Forelimb muscle (tissue), 1 donor: ENCODE data around the gene SLC17A9. TPM values are rescaled to one million over a fixed set of nuclear protein-coding genes. Genes with fewer than 3 reads are reported as not detected.

ENCODE experiments used
- DNase-seq: peaks from one replicate; pipeline ENCODE4 v3.0.0-alpha.2; 2013; ENCODE audit warnings: low read depth
- polyA plus RNA-seq: library from polyadenylated mRNA; unstranded; fragments of 120-200 nt; gene quantifications from one replicate; pipeline ENCODE4 v1.2.1, GENCODE V29; 2013; ENCODE audit not compliant: insufficient read length

SLC17A9 gene
- polyA plus RNA-seq, 1 donor = 0.54 TPM

DNA sequence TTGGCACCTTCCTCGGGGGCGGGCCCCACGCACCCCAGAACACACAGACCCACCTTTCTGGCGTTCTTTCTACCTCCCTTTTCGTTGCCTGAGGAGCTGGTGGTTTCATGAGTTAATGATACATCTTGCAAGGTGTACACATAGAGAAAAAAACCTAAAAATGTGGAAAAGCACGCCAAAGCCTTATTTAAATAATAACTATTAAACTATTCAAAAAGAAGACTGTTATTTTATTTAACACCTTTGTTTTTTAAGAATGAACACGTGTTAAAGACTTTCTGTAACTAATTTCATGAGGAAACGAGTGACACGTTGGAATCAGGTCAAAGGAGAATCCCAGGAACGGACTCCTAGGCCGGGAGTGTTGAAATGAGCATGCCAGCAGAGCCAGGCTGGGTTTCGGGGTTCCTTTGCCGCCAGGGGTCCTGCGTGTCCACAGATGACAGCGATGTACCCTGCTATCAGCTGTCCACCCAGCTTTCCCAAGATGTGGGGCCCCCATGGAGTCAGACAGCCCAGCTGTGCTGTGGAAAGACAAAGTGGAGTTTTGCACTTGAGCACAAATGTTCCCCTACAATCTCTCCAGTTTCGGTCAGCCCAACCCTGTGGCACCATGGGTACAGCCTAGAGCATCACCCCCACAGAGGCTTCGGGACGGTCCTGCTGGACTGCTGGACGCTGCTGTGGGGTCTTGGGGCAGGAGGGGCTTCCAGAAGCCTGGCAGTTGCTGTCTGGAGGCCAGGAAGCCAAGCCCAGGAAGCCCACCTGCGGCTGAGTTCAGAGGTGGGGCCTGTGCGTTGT lies 16.1 kb downstream of the SLC17A9 start:
- no peak for DNase-seq

DNA sequence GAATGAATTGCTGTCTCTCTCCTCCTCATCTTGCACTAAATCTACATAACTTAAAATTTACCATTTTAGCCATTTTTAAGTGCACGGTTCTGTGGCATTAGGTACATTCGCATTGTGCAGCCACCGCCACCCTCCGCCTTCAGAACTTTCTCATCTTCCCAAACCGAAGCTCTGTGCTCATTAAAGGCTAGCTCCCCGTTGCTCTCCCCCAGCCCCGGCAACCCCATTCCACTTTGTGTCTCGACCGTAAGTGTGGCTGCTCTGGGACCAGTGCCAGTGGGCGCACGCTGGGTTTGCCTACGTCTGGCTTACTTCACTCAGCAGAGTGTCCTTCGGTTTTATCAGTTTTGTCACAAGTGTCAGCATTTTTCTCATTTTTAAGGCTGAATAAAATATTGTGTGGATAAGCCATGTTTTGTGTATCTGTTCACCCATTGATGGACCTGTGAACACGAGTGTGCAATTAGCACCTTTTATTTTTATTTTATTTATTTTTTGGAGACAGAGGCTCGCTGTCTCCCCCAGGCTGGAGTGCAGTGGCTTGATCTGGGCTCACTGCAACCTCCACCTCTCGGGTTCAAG lies 16.8 kb downstream of the SLC17A9 start:
- DNase-seq = no peak

DNA sequence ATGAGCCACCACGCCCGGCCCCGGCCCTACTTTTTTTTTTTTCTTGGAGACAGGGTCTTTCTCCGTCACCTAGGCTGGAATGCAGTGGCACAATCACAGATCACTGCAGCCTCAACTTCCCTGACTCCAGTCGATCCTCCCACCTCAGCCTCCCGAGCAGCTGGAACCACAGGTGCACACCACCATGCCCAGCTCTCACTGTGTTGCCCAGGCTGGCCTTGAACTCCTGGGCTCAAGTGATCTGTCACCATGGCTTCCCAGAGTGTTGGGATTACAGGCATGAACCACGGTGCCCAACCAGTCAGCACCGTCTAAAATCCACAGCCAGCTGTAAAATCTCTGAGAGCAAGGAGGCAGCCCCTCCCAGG lies 17.4 kb downstream of the SLC17A9 start:
- no peak for DNase-seq

DNA sequence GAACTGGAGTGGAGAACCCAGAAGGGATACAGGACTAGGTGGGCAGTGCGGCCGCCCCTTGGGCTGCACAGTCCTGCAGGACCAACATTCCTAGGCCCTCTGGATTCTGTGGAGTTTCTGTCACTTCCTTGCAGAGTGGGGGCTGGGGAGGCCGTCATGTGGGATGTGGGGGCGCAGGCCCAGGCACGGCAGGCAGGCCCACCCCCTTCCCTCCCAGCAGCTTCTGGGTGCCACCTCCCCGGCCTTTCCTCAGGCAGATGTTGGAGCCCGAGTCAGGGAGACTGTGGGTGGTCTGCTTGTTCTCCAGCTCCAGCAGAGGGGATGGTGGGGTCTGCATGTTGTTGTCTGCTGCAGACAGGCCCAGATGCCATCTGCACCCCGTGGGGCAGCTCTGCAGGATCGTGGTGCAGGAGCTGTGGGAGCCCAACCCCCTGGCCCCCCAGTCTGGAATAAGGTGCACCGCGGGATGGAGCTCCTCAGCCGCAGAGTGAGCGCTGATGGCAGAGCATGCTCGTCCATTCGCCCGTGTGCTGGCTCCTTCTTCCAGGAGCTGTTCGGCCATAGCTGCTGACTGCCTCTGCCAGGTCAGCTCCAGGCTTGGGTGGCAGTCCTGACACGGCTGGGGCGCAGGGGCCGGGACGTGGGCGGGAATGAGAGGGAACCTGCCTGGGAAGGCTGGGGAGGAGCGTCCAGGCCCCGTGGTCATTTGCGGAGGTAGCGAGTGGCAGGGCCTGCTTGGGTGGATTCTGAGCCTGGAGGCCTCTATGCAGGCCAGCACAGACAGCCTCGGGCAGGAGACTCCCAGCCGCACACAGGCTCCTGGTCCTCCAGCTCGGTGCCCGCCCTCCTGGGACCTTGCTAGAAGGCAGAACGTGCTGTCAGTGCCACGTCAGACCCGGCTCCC lies 18.1 kb downstream of the SLC17A9 start:
- no peak for DNase-seq

DNA sequence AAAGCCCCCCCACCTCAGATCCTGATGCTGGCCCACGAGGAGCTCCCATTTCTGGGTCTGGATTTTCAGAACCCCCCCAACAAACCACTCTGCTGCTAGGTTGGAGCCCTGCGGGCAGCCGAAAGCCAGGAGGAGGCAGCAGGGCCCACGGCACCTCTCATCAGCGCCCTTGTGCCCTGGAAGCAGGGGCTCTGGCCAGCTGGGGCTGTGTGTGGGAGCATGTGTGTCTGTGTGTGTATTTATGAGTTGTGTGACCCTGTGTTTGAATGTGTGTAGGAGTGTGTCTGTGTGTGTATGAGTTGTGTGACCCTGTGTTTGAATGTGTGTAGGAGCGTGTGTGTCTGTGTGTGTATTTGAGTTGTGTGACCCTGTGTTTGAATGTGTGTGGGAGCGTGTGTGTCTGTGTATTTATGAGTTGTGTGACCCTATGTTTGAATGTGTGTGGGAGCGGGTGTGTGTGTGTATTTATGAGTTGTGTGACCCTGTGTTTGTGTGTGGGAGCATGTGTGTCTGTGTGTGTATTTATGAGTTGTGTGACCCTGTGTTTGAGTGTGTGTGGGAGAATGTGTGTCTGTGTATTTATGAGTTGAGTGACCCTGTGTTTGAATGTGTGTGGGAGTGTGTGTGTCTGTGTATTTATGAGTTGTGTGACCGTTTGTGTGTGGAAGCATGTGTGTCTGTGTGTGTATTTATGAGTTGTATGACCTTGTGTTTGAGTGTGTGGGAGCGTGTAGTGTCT lies 18.9 kb downstream of the SLC17A9 start:
- DNase-seq = no peak

DNA sequence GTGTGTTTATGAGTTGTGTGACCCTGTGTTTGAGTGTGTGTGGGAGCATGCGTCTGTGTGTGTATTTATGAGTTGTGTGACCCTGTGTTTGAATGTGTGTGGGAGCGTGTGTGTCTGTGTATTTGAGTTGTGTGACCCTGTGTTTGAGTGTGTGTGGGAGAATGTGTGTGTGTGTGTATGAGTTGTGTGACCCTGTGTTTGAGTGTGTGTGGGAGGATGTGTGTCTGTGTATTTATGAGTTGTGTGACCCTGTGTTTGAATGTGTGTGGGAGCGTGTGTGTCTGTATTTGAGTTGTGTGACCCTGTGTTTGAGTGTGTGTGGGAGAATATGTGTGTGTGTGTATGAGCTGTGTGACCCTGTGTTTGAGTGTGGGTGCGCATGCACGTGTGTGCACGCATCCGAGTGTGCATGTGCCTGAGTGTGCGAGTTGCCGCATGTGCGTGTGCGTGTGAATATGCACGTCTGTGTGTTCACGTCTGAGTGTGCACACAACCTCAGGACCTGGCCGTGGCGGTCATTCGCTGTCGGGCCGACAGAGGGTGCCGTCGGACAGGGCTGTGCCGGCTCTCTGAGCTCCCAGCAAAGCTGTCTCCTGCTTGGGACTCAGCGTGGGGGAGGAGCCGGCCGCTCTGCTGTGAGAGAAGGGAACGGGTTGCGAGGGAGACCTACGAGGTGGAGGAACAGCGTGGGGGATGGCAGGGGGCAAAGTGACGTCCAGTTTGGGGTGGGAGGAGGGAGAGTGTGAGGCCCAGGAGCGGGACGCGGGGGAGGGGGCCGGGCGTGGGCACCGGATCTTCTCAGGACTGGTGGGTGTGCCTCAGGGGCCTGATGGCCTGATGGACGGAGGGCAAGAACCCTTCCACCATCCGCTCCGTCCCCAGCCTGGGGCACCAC lies 19.7 kb downstream of the SLC17A9 start:
- DNase-seq = peak; percentile 40

DNA sequence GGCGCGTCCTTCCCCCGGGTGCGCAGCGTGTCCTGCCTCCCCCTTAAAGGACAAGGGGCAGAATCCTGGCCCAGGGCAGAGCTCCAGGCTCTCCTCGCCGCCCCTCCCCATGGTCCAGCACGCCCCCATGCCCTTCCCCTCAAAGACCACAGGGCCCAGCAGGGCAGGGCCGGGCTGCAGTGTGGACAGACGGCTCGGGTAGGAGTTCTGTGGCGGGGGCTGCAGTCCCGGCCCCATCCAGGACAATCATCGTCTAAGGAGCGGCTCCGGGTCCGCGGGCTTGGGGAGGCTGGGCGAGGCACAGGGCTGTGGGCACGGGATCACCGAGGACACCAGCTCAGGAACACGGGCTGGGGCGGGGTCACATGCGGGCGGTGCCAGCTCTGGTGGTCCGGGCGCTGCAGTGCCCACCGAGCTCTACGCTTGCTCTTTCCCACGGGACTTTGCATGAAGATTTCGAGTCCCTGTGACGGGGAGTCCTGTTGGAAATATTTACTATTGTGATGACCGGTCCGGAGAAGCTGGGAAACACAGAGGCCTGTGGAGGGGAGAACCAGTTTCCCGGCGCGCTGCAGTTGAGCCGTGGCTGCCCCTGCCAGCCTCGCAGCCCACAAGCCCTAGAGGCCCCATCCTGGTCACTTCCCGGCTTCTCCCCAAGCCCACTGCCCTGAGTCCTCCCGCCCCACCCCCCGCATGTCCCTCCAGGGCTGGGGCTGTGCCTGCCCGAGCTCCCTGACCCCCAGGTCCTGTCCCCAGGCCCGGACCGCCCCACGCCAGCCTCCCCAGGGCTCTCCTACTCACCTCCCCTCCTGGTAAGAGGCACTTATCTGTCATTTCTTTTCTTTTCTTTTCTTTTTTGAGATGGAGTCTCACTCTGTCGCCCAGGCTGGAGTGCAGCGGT lies 20.6 kb downstream of the SLC17A9 start:
- no peak for DNase-seq

DNA sequence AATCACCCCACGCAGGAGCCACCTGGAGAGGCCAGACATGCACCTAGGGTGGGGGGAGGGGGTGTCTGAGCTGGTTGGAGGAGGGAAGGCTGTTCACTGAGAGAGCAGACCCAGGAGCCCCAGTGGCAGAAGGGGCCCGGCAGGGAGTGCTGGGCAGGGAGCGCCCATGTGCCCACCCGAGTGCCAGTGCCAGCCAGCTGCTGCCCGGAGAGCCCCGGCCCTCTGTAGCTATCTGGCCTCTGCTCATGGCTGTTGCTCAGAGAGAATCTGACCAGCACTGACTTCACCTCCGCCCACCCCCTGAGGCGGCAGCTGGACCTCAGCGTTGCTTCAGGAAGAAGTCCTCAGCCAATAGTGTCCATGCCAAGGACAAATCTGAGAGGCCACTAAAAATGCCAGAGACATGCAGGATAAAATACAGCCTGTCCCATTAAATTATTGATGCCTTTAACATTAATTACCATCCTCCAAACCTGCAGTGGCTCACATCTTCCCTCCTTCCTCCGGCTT lies 22.8 kb downstream of the SLC17A9 start:
- DNase-seq = no peak

DNA sequence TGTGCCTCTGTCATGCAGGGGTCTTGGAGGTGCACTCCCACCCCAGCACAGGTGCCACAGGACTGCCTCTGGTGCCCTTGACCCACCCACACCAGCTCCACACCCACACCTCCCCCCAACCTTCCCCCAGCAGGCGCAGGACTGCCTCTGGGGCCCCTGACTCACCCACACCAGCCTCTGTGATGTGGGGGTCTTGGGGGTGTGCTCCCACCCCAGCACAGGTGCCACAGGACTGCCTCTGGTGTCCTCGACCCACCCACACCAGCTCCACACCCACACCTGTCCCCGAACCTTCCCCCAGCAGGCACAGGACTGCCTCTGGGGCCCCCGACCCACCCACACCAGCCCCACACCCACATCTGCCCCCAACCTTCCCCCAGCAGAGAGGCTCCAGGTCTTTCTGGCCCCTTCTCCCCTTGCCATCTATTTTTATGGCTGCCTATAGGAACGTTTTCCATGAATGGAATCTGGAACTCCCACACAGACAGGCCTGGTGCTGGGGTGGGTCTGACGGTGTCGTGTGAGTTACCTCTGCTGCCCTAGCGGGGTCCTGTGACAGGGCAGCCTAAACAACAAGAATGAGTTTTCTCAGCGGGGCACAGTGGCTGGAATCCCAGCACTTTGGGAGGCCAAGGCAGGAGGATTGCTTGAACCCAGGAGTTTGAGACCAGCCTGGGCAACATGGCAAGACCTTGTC lies 23.5 kb downstream of the SLC17A9 start:
- no peak for DNase-seq

DNA sequence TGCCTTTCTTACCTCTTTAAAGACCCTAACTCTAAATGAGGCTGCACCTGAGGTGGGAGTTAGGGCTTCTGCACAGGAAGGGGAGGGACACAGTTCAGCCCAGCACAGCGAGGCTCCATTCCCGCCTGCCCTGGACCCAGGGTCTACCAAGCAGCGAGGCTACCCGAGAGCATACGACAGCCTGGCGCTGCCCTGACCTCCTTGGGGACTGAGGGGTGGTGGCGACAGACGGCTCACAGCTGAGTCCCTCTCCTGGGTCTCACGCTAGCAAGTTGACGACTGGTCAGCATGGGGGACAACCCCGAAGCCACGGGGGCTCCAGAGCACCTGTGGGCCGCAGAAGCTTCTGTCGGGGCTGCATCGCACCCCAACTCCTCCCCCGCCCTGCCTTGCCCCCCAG lies 24.4 kb downstream of the SLC17A9 start:
- DNase-seq = no peak

DNA sequence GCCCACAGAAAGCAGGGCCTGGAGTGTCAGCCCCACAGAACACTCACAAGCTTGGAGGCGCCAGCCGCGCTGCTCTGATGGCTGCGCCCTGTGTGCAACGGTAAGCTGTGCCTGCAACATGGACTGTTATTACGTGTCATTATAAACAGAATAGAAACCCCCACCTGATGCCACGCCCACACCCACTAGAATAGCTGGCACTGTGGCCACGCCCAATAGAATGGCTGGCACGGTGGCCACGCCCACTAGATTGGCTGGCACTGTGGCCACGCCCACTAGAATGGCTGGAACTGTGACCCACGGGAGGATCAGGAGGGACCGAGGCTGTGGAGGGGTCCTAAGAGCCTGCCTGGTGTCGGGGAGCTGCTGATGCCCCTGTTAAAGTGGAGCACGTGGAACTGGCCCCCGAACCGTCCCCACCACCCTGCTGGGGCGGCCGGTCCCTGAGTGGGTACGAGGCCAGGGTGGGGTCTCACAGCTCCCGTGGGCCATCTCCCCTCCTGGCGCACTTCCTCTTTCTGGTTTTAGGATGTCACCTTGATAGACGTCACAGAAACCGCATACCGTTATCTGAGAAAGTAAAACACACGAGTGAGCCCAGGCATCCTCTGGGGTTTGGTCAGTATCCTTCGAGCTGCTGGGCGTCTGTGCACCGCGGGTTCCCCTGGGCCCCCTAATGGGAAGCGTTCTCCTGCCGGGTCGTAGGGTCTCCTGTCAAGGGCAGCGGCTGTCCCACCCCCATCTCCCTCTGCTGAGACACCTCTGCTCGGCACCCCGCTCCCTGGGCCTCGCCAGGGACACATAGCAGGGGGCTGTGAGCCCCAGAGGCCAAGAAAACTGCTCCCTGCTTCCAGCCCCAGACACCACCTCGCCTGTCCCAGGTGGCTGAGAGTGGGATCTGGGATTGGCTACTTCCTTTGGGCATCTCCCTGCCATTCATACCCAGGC lies 25.4 kb downstream of the SLC17A9 start:
- no peak for DNase-seq

DNA sequence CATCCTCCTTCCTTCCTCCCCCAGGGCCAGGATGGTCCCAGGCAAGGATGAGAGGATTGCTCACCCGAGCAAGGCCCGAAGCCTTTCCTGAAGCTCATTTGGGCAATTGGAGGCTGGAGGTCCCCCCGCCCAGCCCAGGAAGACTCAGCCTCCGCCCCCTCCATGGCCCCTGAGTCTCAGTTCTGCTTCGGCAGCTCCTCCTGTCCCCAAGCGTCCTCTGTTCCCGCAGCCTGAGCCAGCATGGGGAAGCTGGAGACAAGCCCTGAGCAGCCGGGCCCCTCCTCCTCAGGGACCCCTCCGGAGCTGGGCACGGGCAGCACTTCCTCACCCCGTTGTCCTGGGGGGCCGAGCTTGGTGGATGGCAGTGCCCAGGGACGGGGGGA lies 26.0 kb downstream of the SLC17A9 start:
- no peak for DNase-seq

DNA sequence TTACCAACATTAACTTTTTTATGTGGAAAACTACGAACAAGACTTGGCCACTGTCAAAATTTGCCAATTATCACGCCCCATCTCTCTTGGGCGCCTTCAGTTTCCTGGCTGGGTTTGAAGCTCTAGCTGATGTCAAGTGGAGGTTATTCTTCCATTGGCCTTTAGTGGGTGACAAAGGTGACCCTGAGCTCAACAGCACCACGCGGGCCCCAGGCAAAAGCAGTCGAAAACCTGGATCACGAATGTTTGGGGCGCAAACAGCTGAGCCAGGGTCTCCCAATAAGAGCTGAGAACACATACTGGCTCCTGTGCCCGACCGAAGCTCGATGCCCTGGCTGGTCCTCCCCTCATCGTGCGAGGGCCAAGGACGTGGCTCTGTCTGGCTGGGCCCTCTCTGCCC lies 26.8 kb downstream of the SLC17A9 start:
- no peak for DNase-seq

DNA sequence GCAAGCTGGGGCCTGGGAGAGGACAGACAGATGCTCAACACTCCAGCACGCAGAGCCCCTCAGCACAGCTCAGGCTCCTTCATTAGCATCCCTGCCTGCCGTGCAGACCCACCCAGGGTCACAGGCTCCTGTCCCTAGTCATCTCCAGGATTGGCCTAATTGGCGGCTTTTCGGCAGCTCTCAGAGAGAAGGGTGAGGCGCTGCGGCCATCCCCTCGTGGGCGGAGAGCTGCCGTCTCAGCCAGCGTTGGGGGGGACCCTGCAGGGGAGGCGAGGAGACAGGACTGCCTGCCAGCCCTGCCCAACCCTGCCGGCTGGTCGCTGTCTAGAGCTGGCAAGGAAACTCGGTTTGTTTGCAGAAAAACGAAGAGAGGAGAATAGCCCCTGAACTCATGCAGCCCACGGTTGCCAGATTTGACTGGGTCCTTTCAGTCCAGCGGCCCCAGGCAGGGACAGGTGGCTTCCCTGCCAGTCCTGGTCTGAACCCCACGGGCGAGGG lies 27.4 kb downstream of the SLC17A9 start:
- no peak for DNase-seq

DNA sequence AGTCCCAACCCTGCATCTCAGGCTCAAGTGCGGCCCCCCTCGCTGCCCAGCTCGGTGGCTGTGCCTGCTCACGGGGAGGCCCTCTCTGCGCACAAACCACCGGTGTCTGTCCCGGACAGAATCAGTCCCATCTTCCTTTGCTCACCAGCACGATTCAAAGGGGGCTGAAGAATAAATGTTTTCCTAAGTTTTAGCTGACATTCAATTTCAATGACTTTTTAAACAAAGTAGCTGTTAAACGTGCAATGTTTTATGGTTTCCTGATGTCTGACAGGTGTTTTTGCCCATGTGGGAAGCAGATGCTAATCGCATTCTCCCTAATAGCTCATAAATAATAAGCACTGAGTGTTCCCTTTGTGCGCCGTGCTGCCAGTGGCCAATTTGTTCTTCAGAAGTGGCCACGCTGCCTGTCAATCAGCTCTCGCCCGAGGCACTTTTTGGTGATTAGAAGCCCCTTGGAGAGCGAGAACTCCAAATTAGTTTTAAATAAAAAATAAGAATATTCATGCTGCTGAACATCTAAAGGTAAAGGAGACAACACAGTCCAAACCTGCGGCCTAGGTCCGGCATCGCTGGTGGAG lies 28.0 kb downstream of the SLC17A9 start:
- DNase-seq = no peak

DNA sequence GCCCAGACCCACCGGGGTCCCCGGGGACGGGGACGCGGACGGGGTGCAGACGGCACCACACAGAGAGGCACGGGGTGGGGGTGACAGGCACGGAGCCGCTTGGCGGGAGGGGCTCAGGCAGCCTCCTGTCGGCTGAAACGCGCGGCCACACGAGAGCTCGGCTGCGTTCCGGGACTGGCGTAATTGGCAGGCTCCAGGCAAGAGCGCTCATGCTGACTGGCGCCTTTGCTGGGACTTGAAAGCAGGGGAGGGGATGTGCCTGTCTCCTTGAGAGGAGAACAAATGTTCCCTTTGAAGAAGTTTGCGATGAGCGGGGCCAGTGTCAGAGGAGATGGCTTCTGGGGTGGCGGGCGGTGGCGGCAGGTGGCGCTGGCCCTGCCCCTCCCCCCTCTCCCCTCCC lies 28.5 kb downstream of the SLC17A9 start:
- DNase-seq = no peak
